ENCODE results near the gene FIGNL1. TPM values are rescaled to one million over a fixed set of nuclear protein-coding genes. Genes with fewer than 3 reads are reported as not detected.

FIGNL1 gene
- total and polyA plus RNA-seq, 10 of the 15 experiments (the other 5 are each of a cell fraction or from before 2014, with no cell fraction given), result 11.5 to 37.4 (median 29.0) TPM

- no peak for TF ChIP-seq E4F1 (IDR thresholded peaks at IDR 0.05; ENCODE audit: borderline replicate concordance, partially characterized antibody)
- no peak for TF ChIP-seq ZBTB11 (CRISPR knock-in tag; IDR thresholded peaks at IDR 0.05)
- no peak for TF ChIP-seq PAX8 (IDR thresholded peaks at IDR 0.05)
- TF ChIP-seq ZBTB33 (IDR thresholded peaks at IDR 0.05), result no peak
- TF ChIP-seq SREBF2 (IDR thresholded peaks at IDR 0.05; ENCODE audit: low read length), result no peak
- no peak for TF ChIP-seq ZZZ3 (IDR thresholded peaks at IDR 0.05; ENCODE audit: control insufficient read depth, insufficient read length, low read depth)
- TF ChIP-seq PBX3 (IDR thresholded peaks at IDR 0.05; ENCODE audit: insufficient replicate concordance, low read depth, low read length), result no peak
Observed at GRCh38 chr7:50394315-50394714, 55.8 kb downstream of the FIGNL1 start (continued).

Small RNA genes lying within 50 kb of the gene (small RNA-seq; reads per million reads assigned to genes)
- gene RNU6-1091P, result not detected

Other genes with a start within 250 kb of the FIGNL1 start
- 101 and 104 TPM in 2 replicates for gene IKZF1, start 145.6 kb downstream of the FIGNL1 start, total RNA-seq (2014; rRNA removed)
- 69.5 and 70.2 TPM in 2 replicates for gene IKZF1, start 145.6 kb downstream of the FIGNL1 start, total RNA-seq (2014; rRNA removed; fragmentation: Illumina TruSeq; extraction: Trizol)
- gene IKZF1, start 145.6 kb downstream of the FIGNL1 start, total RNA-seq (2021), result 125 and 131 TPM in 2 replicates
- 58.5 and 61.7 TPM in 2 replicates for gene IKZF1, start 145.6 kb downstream of the FIGNL1 start, polyA plus RNA-seq (2011; rRNA removed)
- 73.0 and 73.8 TPM in 2 replicates for gene IKZF1, start 145.6 kb downstream of the FIGNL1 start, polyA plus RNA-seq (2014; fragmentation: Illumina TruSeq; extraction: Trizol)
- gene IKZF1, start 145.6 kb downstream of the FIGNL1 start, polyA plus RNA-seq (2014; fragmentation: Nextera tagmentation; extraction: Ambion mirVana), result 10 to 100 TPM; 27.2 to 29.8 TPM
- gene IKZF1, start 145.6 kb downstream of the FIGNL1 start, polyA plus RNA-seq (2014; rRNA removed), result 60.3 and 64.2 TPM in 2 replicates
- gene IKZF1, start 145.6 kb downstream of the FIGNL1 start, polyA plus RNA-seq (2016; fragmentation: Nextera tagmentation; extraction: Ambion mirVana), result 10 to 100 TPM; 82.5 to 95.3 TPM
- not detected in 2 replicates for gene DDC, start 115.1 kb upstream of the FIGNL1 start, total RNA-seq (2014; rRNA removed)
- gene DDC, start 115.1 kb upstream of the FIGNL1 start, total RNA-seq (2014; rRNA removed; fragmentation: Illumina TruSeq; extraction: Trizol), result not detected in 2 replicates
- not detected in 2 replicates for gene DDC, start 115.1 kb upstream of the FIGNL1 start, total RNA-seq (2021)
- gene DDC, start 115.1 kb upstream of the FIGNL1 start, polyA plus RNA-seq (2011; rRNA removed), result not detected in 2 replicates
- gene DDC, start 115.1 kb upstream of the FIGNL1 start, polyA plus RNA-seq (2014; fragmentation: Illumina TruSeq; extraction: Trizol), result not detected in 2 replicates
- gene DDC, start 115.1 kb upstream of the FIGNL1 start, polyA plus RNA-seq (2014; fragmentation: Nextera tagmentation; extraction: Ambion mirVana), result not detected
- gene DDC, start 115.1 kb upstream of the FIGNL1 start, polyA plus RNA-seq (2014; rRNA removed), result not detected in 2 replicates
- not detected for gene DDC, start 115.1 kb upstream of the FIGNL1 start, polyA plus RNA-seq (2016; fragmentation: Nextera tagmentation; extraction: Ambion mirVana)